Heart left ventricle (tissue), 16 donors: ENCODE data around the gene IP6K2. TPM values are rescaled to one million over a fixed set of nuclear protein-coding genes. Genes with fewer than 3 reads are reported as not detected.
A peak's percentile ranks its signal among the peaks of the same experiment; 100 is the strongest.

Experiments used
- ATAC-seq, 4 donors: fragments of 200-7000 bp; cut with Tn5 transposase; one replicate each; pipeline ENCODE4 v1.9.1; 2020 to 2022; ENCODE audit warnings: moderate library complexity in 4 of 4, mild to moderate bottlenecking in 3 of 4, moderate number of reproducible peaks in 1 of 4
- DNase-seq, 5 donors: peaks; one replicate each; pipeline ENCODE4 v3.0.0-alpha.2; 2020
- H3K27ac ChIP-seq, 12 donors: fragments of 200-600 bp; sonication (generic) in 4 of 12; one replicate each; pipeline versions ENCODE4 v1.5.0 to v1.8.0; 2016 to 2022; ENCODE audit warnings: mild to moderate bottlenecking in 2 of 12
- H3K27me3 ChIP-seq, 9 donors: fragments of 200-600 bp; sonication (generic) in 2 of 9; one replicate each; pipeline versions ENCODE4 v1.5.1 to v1.8.0; 2016 to 2022; ENCODE audit warnings: mild to moderate bottlenecking in 3 of 9
- H3K36me3 ChIP-seq, 9 donors: fragments of 200-600 bp; sonication (generic) in 2 of 9; one replicate each; pipeline versions ENCODE4 v1.5.0 to v1.8.0; 2018 to 2022; ENCODE audit warnings: mild to moderate bottlenecking in 2 of 9
- H3K4me1 ChIP-seq, 12 donors: fragments of 200-600 bp; sonication (generic) in 4 of 12; one replicate each; pipeline versions ENCODE4 v1.5.0 to v1.8.0; 2016 to 2022; ENCODE audit warnings: mild to moderate bottlenecking in 3 of 12
- H3K4me3 ChIP-seq, 12 donors: fragments of 200-600 bp; sonication (generic) in 4 of 12; one replicate each; pipeline versions ENCODE4 v1.5.0 to v1.8.0; 2017 to 2022; ENCODE audit warnings: mild to moderate bottlenecking in 9 of 12, moderate library complexity in 4 of 12
- H3K9me3 ChIP-seq, 12 donors: fragments of 200-600 bp; sonication (generic) in 4 of 12; one replicate each; pipeline versions ENCODE4 v1.5.0 to v1.8.0; 2016 to 2022; ENCODE audit warnings: mild to moderate bottlenecking in 1 of 12
- POLR2A ChIP-seq, 2 donors: fragments of 450-650 bp; IDR thresholded peaks; one replicate each; pipeline ENCODE4 v1.6.1; 2017; ENCODE audit warnings: antibody characterized with exemption in 2 of 2, mild to moderate bottlenecking in 2 of 2, moderate library complexity in 2 of 2
- WGBS, 4 donors: extraction: QIAGEN DNeasy Blood & Tissue Kit in 2 of 4; methylation state at CpG; one replicate each; pipeline versions ENCODE4 v1.1.5 to v1.1.7; 2013 to 2018; 5-methylcytosine and 5-hydroxymethylcytosine counted together
- intact Hi-C, 10 donors: fragments of 100-400 bp; cut with DNase I; formaldehyde crosslinking; loops; one replicate each; pipeline versions ENCODE4 v1.11.1 to v1.14.2; 2022
- polyA plus RNA-seq, 2 donors: library from polyadenylated mRNA; stranded (reverse); fragments of 200-250 nt; gene quantifications; one replicate each; pipeline ENCODE4 v1.2.3, GENCODE V29; 2013
- total RNA-seq, 9 donors: library from RNA; depleted of rRNA in 2 of 9; stranded (reverse); fragments of >200 nt in 2 of 9; fragmentation: NEBNext Ultra II Directional in 3 of 9; extraction: Animal tissue kit (Norgen Biotek cat#: 25700) in 3 of 9; gene quantifications; one replicate each; pipeline versions ENCODE4 v1.1.0 to v1.2.4, GENCODE V29; 2016 to 2023
- TF ChIP-seq, protein P1 (sequence below), 12 donors: fragments of 200-600 bp; sonication (generic) in 4 of 12; IDR thresholded peaks; one replicate each; pipeline versions ENCODE4 v1.5.0 to v1.8.0; 2018 to 2022; ENCODE audit warnings: antibody characterized with exemption in 12 of 12, mild to moderate bottlenecking in 5 of 12
- donor health status: ischemic (EF 13 %, LVEDD 7.1; RV severe dilation, severe dysfunction).
- donor health status: healthy with polysubstance abuse.
- donor health status: DM: no; HTN: yes; CAD: no.
- donor health status: DM: no; HTN: no; CAD: no.
- donor health status: ischemic (EF 25% LVEDD 6.9; RV normal size, moderate dysfunction).
- donor health status: ischemic (EF 25% LVEDD 5.7; RV mildly dilated, moderate dysfunction).
- donor health status: healthy.
- donor health status: DM: yes; HTN: yes; CAD: no.
- donor health status: ischemic (EF 35%, LVEDD 5.7; RV mildly dilated, moderate dysfunction).
- donor health status: nonischemic (EF 11% LVEDD 7.7; RV severe dilation, severe dysfunction).
- donor health status: DM: yes; HTN: yes; CAD: no.
- donor health status: PGD.
- donor health status: ischemic (EF 29% LVEDD 5.4; RV normal size, mild dysfunction).
- donor health status: nonischemic (EF 23%, LVEDD 6.1; RV moderate dilation, normal function).

IP6K2 gene
- total and polyA plus RNA-seq, 11 donors: 14.1 to 42.7 (median 26.2) TPM

DNA sequence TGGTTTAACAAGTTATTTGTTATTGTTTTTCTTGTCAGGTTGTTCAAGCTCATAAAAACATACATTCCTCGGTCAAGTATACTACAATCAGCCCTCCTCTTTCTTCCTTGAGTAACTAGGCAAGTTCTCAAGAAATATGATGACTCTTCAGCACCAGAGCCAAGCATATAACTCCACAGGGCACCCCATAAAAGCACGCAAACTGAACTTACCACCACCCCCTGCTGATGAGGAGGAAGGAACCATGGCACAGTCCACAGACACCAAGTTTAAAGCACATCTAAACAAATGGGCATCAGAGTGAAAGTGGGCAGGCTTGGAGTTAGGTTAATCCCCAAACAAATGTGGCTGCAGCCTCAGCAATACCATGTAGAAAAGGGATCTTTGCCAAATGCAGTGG is 5.3 kb downstream of the IP6K2 start:
- no peak overlapping the region for H3K27ac ChIP-seq
- H3K4me3 ChIP-seq: no peak overlapping the region
- DNase-seq: no peak
- no peaks in the 10 kb centered on the region for H3K9me3 ChIP-seq
- H3K36me3 ChIP-seq: peaks cover 0 to 82% (median 67%) of the 10 kb centered on the region in 9 donors
- no peaks in the 10 kb centered on the region for H3K27me3 ChIP-seq
- no peak for ATAC-seq
- TF ChIP-seq, protein P1, sequence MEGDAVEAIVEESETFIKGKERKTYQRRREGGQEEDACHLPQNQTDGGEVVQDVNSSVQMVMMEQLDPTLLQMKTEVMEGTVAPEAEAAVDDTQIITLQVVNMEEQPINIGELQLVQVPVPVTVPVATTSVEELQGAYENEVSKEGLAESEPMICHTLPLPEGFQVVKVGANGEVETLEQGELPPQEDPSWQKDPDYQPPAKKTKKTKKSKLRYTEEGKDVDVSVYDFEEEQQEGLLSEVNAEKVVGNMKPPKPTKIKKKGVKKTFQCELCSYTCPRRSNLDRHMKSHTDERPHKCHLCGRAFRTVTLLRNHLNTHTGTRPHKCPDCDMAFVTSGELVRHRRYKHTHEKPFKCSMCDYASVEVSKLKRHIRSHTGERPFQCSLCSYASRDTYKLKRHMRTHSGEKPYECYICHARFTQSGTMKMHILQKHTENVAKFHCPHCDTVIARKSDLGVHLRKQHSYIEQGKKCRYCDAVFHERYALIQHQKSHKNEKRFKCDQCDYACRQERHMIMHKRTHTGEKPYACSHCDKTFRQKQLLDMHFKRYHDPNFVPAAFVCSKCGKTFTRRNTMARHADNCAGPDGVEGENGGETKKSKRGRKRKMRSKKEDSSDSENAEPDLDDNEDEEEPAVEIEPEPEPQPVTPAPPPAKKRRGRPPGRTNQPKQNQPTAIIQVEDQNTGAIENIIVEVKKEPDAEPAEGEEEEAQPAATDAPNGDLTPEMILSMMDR (IDR thresholded peaks at IDR 0.05): no peak
- TF ChIP-seq POLR2A (IDR thresholded peaks at IDR 0.05): no peak
- intact Hi-C loops: no loop called here
- 89 to 96% (median 94%) methylated on average over 2 of the region's 2 CpGs for WGBS, 4 donors
- H3K4me1 ChIP-seq: peaks cover 0 to 78% (median 47%) of the 10 kb centered on the region in 12 donors

DNA sequence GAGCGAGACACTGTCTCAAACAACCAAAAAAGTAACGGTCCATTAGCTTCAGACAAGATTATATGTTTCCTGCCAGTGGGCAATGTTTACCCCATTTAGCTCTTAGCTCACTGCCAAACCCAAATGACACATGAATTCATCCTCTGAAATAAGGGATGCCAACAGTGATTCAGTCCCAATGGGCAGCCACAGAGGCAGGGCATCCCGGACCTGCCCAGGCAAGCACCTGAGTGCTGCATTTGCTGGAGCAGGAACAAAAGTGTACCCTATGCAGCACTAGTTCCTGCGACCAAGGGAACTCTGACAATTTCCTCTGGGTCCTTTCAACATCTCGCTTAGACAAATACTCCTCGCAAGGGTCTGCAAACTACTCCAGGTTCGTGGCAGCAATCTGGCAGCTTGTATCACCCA is 8.0 kb downstream of the IP6K2 start:
- WGBS, 4 donors: 67 to 79% (median 70%) methylated on average over 7 of the region's 7 CpGs
- no peak for DNase-seq
- no peak for TF ChIP-seq POLR2A (IDR thresholded peaks at IDR 0.05)
- TF ChIP-seq, protein P1 (IDR thresholded peaks at IDR 0.05): no peak
- peak in 1 of 4 donors; percentile 25 for ATAC-seq
- peaks cover 0 to 92% (median 63%) of the 10 kb centered on the region in 9 donors for H3K36me3 ChIP-seq
- peaks cover 0 to 70% (median 28%) of the 10 kb centered on the region in 12 donors for H3K4me1 ChIP-seq
- no peaks in the 10 kb centered on the region for H3K27me3 ChIP-seq
- intact Hi-C loops: no loop called here
- no peak overlapping the region for H3K4me3 ChIP-seq
- H3K27ac ChIP-seq: peak overlapping the region in 1 of 12 donors; percentile 2
- H3K9me3 ChIP-seq: no peaks in the 10 kb centered on the region

DNA sequence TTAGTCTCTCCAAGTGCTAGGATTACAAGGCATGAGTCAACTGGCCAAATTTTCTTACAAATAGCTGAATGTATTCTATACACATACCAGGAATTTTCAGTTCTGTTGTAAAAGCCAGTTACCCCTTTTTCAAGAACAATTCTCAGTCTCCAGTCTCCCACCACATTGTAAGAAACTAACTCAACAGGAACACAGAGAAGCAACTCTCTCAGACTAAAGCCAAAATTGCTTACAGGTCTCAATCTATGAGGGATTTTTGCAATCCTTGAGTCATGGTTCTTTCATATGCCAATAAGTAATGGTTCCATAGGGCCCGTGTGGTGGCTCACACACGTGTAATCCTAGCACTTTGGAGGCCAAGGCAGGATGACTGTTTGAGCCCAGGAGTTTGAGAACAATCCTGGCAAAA is 8.5 kb downstream of the IP6K2 start:
- Histone ChIP-seq H3K27me3 (no peaks in the 10 kb centered on the region), H3K4me1 (peaks cover 0 to 67% (median 25%) of the 10 kb centered on the region in 12 donors), H3K27ac (peak overlapping the region in 1 of 12 donors; percentile 2), H3K4me3 (no peak overlapping the region), H3K9me3 (no peaks in the 10 kb centered on the region), H3K36me3 (peaks cover 0 to 87% (median 58%) of the 10 kb centered on the region in 9 donors)
- TF ChIP-seq, protein P1 (IDR thresholded peaks at IDR 0.05): no peak
- no peak for TF ChIP-seq POLR2A (IDR thresholded peaks at IDR 0.05)
- intact Hi-C loops: no loop called here
- DNase-seq (no peak), ATAC-seq (peak in 1 of 4 donors; percentile 24)
- 35 to 69% (median 42%) methylated on average over 2 of the region's 2 CpGs for WGBS, 4 donors

DNA sequence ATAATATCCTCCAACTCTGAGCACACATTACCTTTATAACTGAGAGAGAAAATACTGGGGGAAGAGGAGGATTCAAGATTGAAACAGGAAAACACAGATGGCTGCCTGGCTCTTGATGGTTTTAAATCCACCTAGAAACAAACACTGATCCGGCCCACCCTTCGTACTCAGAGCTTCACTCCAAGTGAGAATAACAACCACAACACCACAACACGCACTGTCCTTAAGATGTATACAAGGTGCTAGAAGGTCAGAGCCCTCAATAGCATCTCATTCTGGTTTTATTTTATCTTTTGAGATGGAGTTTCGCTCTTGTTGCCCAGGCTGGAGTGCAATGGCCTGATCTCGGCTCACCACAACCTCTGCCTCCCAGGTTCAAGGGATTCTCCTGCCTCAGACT is 9.9 kb downstream of the IP6K2 start:
- no peaks in the 10 kb centered on the region for H3K27me3 ChIP-seq
- WGBS, 4 donors: 84 to 90% (median 85%) methylated on average over 5 of the region's 5 CpGs
- H3K27ac ChIP-seq: no peak overlapping the region
- H3K36me3 ChIP-seq: peaks cover 0 to 73% (median 51%) of the 10 kb centered on the region in 9 donors
- no peak for DNase-seq
- H3K4me1 ChIP-seq: peaks cover 0 to 66% (median 20%) of the 10 kb centered on the region in 12 donors
- H3K4me3 ChIP-seq: no peak overlapping the region
- intact Hi-C loops: no loop called here
- no peaks in the 10 kb centered on the region for H3K9me3 ChIP-seq
- no peak for TF ChIP-seq POLR2A (IDR thresholded peaks at IDR 0.05)
- TF ChIP-seq, protein P1 (IDR thresholded peaks at IDR 0.05): no peak
- no peak for ATAC-seq
